Measurements from ENCODE around the gene NIT2.

NIT2 gene

DNA sequence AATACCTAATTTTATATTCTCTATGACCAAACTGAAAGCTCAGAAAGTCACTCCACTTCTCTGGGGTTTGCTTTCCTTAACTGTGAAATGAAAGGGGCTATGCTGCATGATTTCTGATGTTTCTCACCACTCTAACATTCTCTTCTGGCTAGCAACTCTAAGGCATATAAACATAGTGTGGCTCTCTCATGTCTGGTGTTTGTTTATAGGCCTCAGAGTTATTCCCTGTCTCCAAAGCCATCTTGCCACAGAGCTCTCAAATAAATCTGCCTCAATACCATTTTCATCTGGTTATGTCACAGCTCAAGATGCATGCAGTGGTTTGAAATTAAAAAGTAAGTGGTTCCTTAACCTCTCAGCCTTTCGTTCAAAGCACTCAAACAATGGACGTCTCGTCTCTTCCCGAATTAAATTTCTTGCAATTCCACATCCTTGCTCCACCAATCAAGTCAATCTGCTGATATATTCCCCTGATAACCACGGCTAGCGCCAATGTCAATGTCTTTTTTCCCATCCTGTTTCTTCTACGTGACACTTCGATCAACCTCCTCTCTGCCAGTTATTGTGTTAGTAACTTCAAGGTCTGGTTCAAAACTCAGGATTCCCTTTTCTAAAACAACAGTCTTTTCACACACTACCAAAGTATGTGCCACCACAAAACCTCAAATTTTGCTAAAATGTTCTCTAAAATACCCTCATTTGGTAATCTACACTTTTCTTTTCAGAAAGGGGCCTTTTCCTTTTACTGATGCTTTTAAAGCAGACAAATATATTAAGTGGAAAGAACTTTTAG is 50.4 kb downstream of the NIT2 start:
- no peak for DNase-seq (ENCODE audit: low spot score in 2 of 2)
- peaks cover 8% of the 10 kb centered on the region for H3K4me1 Mint-ChIP-seq
- H3K27me3 Mint-ChIP-seq = no peaks in the 10 kb centered on the region
- H3K27ac Mint-ChIP-seq (ENCODE audit: low read depth) = no peak overlapping the region
- no peak overlapping the region for H3K4me3 Mint-ChIP-seq
- ATAC-seq (replicated peaks; ENCODE audit: extremely low read depth, poor library complexity, severe bottlenecking) = no peak
- peaks cover 27% of the 10 kb centered on the region for H3K36me3 Mint-ChIP-seq (ENCODE audit: insufficient read depth)
- H3K9me3 Mint-ChIP-seq = no peaks in the 10 kb centered on the region

- no peak for ATAC-seq (replicated peaks; ENCODE audit: extremely low read depth, poor library complexity, severe bottlenecking)
- no peaks in the 10 kb centered on the region for H3K27me3 Mint-ChIP-seq
- DNase-seq (ENCODE audit: low spot score in 2 of 2) = no peak
- H3K36me3 Mint-ChIP-seq (ENCODE audit: insufficient read depth) = peaks cover 21% of the 10 kb centered on the region
- no peak overlapping the region for H3K27ac Mint-ChIP-seq (ENCODE audit: low read depth)
- H3K4me1 Mint-ChIP-seq = peaks cover 8% of the 10 kb centered on the region
- no peaks in the 10 kb centered on the region for H3K9me3 Mint-ChIP-seq
- H3K4me3 Mint-ChIP-seq = no peak overlapping the region
Measured at GRCh38 chr3:100386437-100387074, 52.0 kb downstream of the NIT2 start.

DNA sequence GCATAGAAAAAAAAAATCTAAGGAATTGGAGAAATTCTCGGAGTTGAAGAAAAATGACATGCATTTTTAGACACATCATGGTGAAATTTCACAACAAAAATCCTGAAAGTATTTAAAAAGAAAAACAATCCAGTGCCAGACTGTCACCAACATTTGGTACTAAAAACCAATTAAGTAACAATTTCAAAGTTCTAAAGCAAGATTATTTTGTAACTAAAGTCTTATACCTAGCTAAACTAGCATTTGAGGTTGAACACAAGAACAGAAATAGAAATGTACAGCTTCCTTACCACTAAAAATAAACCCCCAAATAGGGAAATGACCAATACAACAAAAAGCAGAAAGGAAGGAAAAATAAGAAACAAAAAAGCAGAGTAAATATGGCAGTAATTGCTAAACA is 54.5 kb downstream of the NIT2 start:
- DNase-seq (ENCODE audit: low spot score in 2 of 2) = no peak
- H3K9me3 Mint-ChIP-seq = no peaks in the 10 kb centered on the region
- peaks cover 17% of the 10 kb centered on the region for H3K36me3 Mint-ChIP-seq (ENCODE audit: insufficient read depth)
- ATAC-seq (replicated peaks; ENCODE audit: extremely low read depth, poor library complexity, severe bottlenecking) = no peak
- no peak overlapping the region for H3K27ac Mint-ChIP-seq (ENCODE audit: low read depth)
- no peak overlapping the region for H3K4me3 Mint-ChIP-seq
- no peaks in the 10 kb centered on the region for H3K27me3 Mint-ChIP-seq
- peaks cover 24% of the 10 kb centered on the region for H3K4me1 Mint-ChIP-seq

GRCh38 chr3:100395679-100396431 is 61.3 kb downstream of the NIT2 start:
- H3K36me3 Mint-ChIP-seq (ENCODE audit: insufficient read depth) = peaks cover 15% of the 10 kb centered on the region
- H3K27me3 Mint-ChIP-seq = no peaks in the 10 kb centered on the region
- DNase-seq (ENCODE audit: low spot score in 2 of 2) (no peak), ATAC-seq (replicated peaks; ENCODE audit: extremely low read depth, poor library complexity, severe bottlenecking) (no peak)
- H3K4me1 Mint-ChIP-seq = peaks cover 43% of the 10 kb centered on the region
- H3K4me3 Mint-ChIP-seq = no peak overlapping the region
- H3K9me3 Mint-ChIP-seq = no peaks in the 10 kb centered on the region
- H3K27ac Mint-ChIP-seq (ENCODE audit: low read depth) = no peak overlapping the region

DNA sequence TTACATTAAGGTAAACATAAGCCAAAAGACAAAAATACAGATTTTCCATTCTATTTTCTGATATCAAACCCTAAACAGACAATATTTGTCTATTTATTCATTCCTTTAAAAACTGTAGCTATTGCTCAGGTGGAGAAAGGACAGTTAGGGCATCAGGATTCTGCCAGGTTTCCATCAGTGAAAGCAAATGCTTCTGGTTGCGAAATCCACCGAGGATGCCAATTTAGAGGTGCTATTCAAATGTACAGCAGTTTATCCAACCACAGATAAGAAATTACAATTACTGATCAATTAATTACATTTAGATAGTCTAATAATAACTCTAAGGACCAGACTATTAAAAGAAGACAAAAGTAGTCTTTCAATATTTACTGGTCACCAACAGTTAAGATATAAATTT is 62.4 kb downstream of the NIT2 start:
- Mint-ChIP-seq H3K4me3 (no peak overlapping the region), H3K36me3 (ENCODE audit: insufficient read depth) (peaks cover 25% of the 10 kb centered on the region), H3K27me3 (no peaks in the 10 kb centered on the region), H3K27ac (ENCODE audit: low read depth) (no peak overlapping the region), H3K4me1 (peaks cover 47% of the 10 kb centered on the region), H3K9me3 (no peaks in the 10 kb centered on the region)
- no peak for DNase-seq (ENCODE audit: low spot score in 2 of 2)
- ATAC-seq (replicated peaks; ENCODE audit: extremely low read depth, poor library complexity, severe bottlenecking) = no peak

DNA sequence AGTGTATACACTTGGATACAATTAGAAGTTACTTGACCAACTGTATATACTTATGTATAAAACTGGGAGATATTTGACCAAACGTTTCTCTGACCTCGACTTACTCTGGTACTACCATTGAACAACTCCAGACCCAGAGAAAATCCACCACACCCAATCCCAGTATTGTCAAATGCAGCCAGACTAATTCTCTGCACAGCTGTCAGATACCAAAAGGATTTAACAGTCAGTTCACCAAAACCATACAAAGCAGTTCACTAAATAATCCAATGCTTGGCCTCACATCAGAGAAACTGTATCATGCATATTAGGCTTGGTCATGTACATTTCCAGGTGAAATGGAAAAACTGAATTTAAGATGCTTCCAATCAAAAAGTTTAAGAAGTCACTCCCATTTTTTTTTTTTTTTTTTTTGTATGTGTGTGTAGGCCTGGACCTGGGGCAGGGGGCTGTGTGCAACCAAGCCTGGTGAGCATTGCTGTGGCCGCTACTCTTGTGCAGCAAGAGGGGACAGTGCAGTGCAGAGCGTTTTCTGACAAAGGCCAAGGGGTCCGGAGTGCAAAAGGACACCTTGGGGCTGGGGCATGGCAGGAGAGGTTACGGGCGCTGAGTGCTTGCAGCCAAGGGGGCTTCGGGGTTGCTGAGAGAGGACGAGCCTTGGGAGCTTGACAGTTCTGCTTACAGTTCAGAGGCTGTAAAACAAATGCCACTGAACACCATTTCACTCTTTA is 64.9 kb downstream of the NIT2 start:
- peaks cover 24% of the 10 kb centered on the region for H3K36me3 Mint-ChIP-seq (ENCODE audit: insufficient read depth)
- H3K27ac Mint-ChIP-seq (ENCODE audit: low read depth) = peak overlapping the region; percentile 94
- peak overlapping the region; percentile 97 for H3K4me3 Mint-ChIP-seq
- H3K27me3 Mint-ChIP-seq = no peaks in the 10 kb centered on the region
- no peak for DNase-seq (ENCODE audit: low spot score in 2 of 2)
- no peak for ATAC-seq (replicated peaks; ENCODE audit: extremely low read depth, poor library complexity, severe bottlenecking)
- H3K9me3 Mint-ChIP-seq = no peaks in the 10 kb centered on the region
- peaks cover 36% of the 10 kb centered on the region for H3K4me1 Mint-ChIP-seq

GRCh38 chr3:100400419-100400779 is 65.8 kb downstream of the NIT2 start:
- Mint-ChIP-seq H3K9me3 (no peaks in the 10 kb centered on the region), H3K27ac (ENCODE audit: low read depth) (peak overlapping the region; percentile 94), H3K4me3 (peak overlapping the region; percentile 97), H3K4me1 (peaks cover 39% of the 10 kb centered on the region), H3K36me3 (ENCODE audit: insufficient read depth) (peaks cover 23% of the 10 kb centered on the region), H3K27me3 (no peaks in the 10 kb centered on the region)
- ATAC-seq (replicated peaks; ENCODE audit: extremely low read depth, poor library complexity, severe bottlenecking) (peak; percentile 31), DNase-seq (ENCODE audit: low spot score in 2 of 2) (peak in 1 of 2 donors; percentile 27)

GRCh38 chr3:100400780-100401673 is 66.5 kb downstream of the NIT2 start, which contains the start of the genes LNP1 and TOMM70:
Gene LNP1 (plus strand): TSS chr3:100401539. CDS start chr3:100429730, 28,191 bp downstream.
Gene TOMM70 (minus strand): TSS chr3:100401089. CDS start chr3:100400949, 140 bp downstream.
- no peaks in the 10 kb centered on the region for H3K9me3 Mint-ChIP-seq
- peak within 1 kb of the TSS; percentile 97 for H3K4me3 Mint-ChIP-seq
- H3K27ac Mint-ChIP-seq (ENCODE audit: low read depth) = peak within 1 kb of the TSS; percentile 94
- ATAC-seq (replicated peaks; ENCODE audit: extremely low read depth, poor library complexity, severe bottlenecking) (peak; percentile 90), DNase-seq (ENCODE audit: low spot score in 2 of 2) (peak; percentile 89 to 90)
- peaks cover 20% of the 10 kb centered on the region for H3K36me3 Mint-ChIP-seq (ENCODE audit: insufficient read depth)
- no peaks in the 10 kb centered on the region for H3K27me3 Mint-ChIP-seq
- peaks cover 32% of the 10 kb centered on the region for H3K4me1 Mint-ChIP-seq

- peak overlapping the region; percentile 94 for H3K27ac Mint-ChIP-seq (ENCODE audit: low read depth)
- peak; percentile 29 for ATAC-seq (replicated peaks; ENCODE audit: extremely low read depth, poor library complexity, severe bottlenecking)
- H3K4me3 Mint-ChIP-seq = peak overlapping the region; percentile 97
- H3K36me3 Mint-ChIP-seq (ENCODE audit: insufficient read depth) = peaks cover 18% of the 10 kb centered on the region
- peaks cover 31% of the 10 kb centered on the region for H3K4me1 Mint-ChIP-seq
- H3K27me3 Mint-ChIP-seq = no peaks in the 10 kb centered on the region
- peak in 1 of 2 donors; percentile 35 for DNase-seq (ENCODE audit: low spot score in 2 of 2)
- no peaks in the 10 kb centered on the region for H3K9me3 Mint-ChIP-seq
Measured at GRCh38 chr3:100401674-100402041, 67.1 kb downstream of the NIT2 start.

GRCh38 chr3:100402256-100402655 is 67.7 kb downstream of the NIT2 start:
- Mint-ChIP-seq H3K27me3 (no peaks in the 10 kb centered on the region), H3K36me3 (ENCODE audit: insufficient read depth) (peaks cover 18% of the 10 kb centered on the region), H3K4me1 (peaks cover 31% of the 10 kb centered on the region), H3K9me3 (peaks cover under 1% of the 10 kb centered on the region), H3K4me3 (peak overlapping the region; percentile 97), H3K27ac (ENCODE audit: low read depth) (peak overlapping the region; percentile 94)
- DNase-seq (ENCODE audit: low spot score in 2 of 2) (no peak), ATAC-seq (replicated peaks; ENCODE audit: extremely low read depth, poor library complexity, severe bottlenecking) (no peak)

DNA sequence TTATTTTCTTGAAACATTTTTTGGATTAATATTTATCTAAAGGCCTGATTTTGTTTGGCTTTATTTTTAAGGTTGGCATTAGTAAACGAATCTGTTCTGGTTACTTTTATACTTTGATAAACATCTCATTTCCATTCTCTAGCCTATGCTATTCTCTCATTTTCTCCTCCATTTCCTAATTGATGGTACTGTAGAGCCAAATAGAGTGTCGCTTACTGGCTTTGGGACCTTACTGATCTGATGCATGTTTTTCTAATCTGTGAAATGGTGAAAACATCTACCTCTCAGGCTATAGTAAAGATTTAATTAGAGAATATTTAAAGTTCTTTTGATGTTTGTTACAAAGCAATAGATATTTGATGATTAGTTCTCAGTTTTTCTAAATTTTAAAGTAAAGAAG is 68.3 kb downstream of the NIT2 start:
- H3K4me1 Mint-ChIP-seq = peaks cover 31% of the 10 kb centered on the region
- no peaks in the 10 kb centered on the region for H3K27me3 Mint-ChIP-seq
- H3K27ac Mint-ChIP-seq (ENCODE audit: low read depth) = no peak overlapping the region
- H3K36me3 Mint-ChIP-seq (ENCODE audit: insufficient read depth) = peaks cover 18% of the 10 kb centered on the region
- DNase-seq (ENCODE audit: low spot score in 2 of 2) (no peak), ATAC-seq (replicated peaks; ENCODE audit: extremely low read depth, poor library complexity, severe bottlenecking) (no peak)
- H3K4me3 Mint-ChIP-seq = peak overlapping the region; percentile 97
- peaks cover 7% of the 10 kb centered on the region for H3K9me3 Mint-ChIP-seq

Measured in central memory CD8-positive, alpha-beta T cell (primary cell).